ENCODE results near the gene PGM1. TPM values are rescaled to one million over a fixed set of nuclear protein-coding genes. Genes with fewer than 3 reads are reported as not detected.

PGM1 gene
- total RNA-seq, 2 donors from 2014 or later: 34.1 to 36.1 TPM

- Mint-ChIP-seq H3K4me3 (no peak overlapping the region), H3K27me3 (ENCODE audit: low read depth) (peaks cover 22% of the 10 kb centered on the region), H3K27ac (no peak overlapping the region), H3K4me1 (ENCODE audit: low read depth) (no peaks in the 10 kb centered on the region), H3K36me3 (ENCODE audit: insufficient read depth in 2 of 2) (no peaks in the 10 kb centered on the region), H3K9me3 (no peaks in the 10 kb centered on the region)
- DNase-seq: no peak
- ATAC-seq (replicated peaks in 1 of 2): no peak
Measured at GRCh38 chr1:63709267-63709828, 116.1 kb downstream of the PGM1 start.

Other genes starting within 250 kb of the PGM1 start
- gene ALG6, start 225.8 kb upstream of the PGM1 start, total RNA-seq: 10 to 100 TPM; 16.7 to 24.7 TPM
- 10 to 100 TPM; 70.0 to 86.5 TPM for gene ITGB3BP, start 70.2 kb upstream of the PGM1 start, total RNA-seq
- gene EFCAB7, start 69.9 kb upstream of the PGM1 start, total RNA-seq: 1 to 10 TPM; 7.2 to 7.5 TPM
- under 1 TPM in 1 of 2 donors, not detected in 1; 0.19 TPM for gene ROR1, start 180.6 kb downstream of the PGM1 start, total RNA-seq

Measured in activated T-cell treated with anti-CD3 and anti-CD28 coated beads, Interleukin-2, amount 50 U/mL, for 72 hours (primary cell).